Right lobe of liver (tissue), 6 donors: Measurements from ENCODE around the gene LPIN1. TPM values are rescaled to one million over a fixed set of nuclear protein-coding genes. Genes with fewer than 3 reads are reported as not detected.
A peak's percentile ranks its signal among the peaks of the same experiment; 100 is the strongest.

Experiments
- ATAC-seq, 4 donors: fragments of 200-7000 bp; cut with Tn5 transposase; one replicate each; pipeline ENCODE4 v1.9.1; 2020; ENCODE audit warnings: mild to moderate bottlenecking in 4 of 4, moderate library complexity in 4 of 4
- DNase-seq, 3 donors: peaks; one replicate each; pipeline ENCODE4 v3.0.0-alpha.2; 2020
- H3K27ac ChIP-seq, 3 donors: fragments of 200-600 bp; one replicate each; pipeline ENCODE4 v1.8.0; 2022
- H3K27me3 ChIP-seq, 2 donors: fragments of 200-600 bp; one replicate each; pipeline ENCODE4 v1.8.0; 2022
- H3K36me3 ChIP-seq, 4 donors: fragments of 200-600 bp; sonication (generic) in 1 of 4; one replicate each; pipeline versions ENCODE4 v1.5.1 to v1.8.0; 2017 to 2022; ENCODE audit warnings: control low read depth in 1 of 4
- H3K4me1 ChIP-seq, 4 donors: fragments of 200-600 bp; sonication (generic) in 1 of 4; one replicate each; pipeline versions ENCODE4 v1.5.1 to v1.8.0; 2017 to 2022; ENCODE audit warnings: control low read depth in 1 of 4
- H3K4me3 ChIP-seq, 3 donors: fragments of 200-600 bp; one replicate each; pipeline ENCODE4 v1.8.0; 2022
- H3K9me3 ChIP-seq, 4 donors: fragments of 200-600 bp; sonication (generic) in 1 of 4; one replicate each; pipeline versions ENCODE4 v1.5.1 to v1.8.0; 2017 to 2022; ENCODE audit warnings: control low read depth in 1 of 4
- POLR2A ChIP-seq: fragments of 450-650 bp; IDR thresholded peaks from one replicate; pipeline ENCODE4 v1.6.1; 2017; ENCODE audit warnings: antibody characterized with exemption, mild to moderate bottlenecking
- WGBS: methylation state at CpG from one replicate; pipeline ENCODE4 v1.1.6; 2018; ENCODE audit warnings: low coverage, low lambda C conversion rate; ENCODE audit not compliant: insufficient coverage; ENCODE audit errors: missing lambda C conversion rate; 5-methylcytosine and 5-hydroxymethylcytosine counted together
- intact Hi-C, 2 donors: fragments of 100-400 bp; cut with DNase I; formaldehyde crosslinking; loops; one replicate each; pipeline versions ENCODE4 v1.11.2 to v1.14.1; 2022
- total RNA-seq, 6 experiments: library from RNA; depleted of rRNA in 2 of 6; stranded (reverse); fragments of >200 nt in 2 of 6; fragmentation: NEBNext Ultra II Directional in 3 of 6; extraction: Animal tissue kit (Norgen Biotek cat#: 25700) in 3 of 6; gene quantifications; one replicate each; pipeline versions ENCODE4 v1.1.0 to v1.2.4, GENCODE V29; 2016 to 2023
- TF ChIP-seq, protein P1 (sequence below), 4 donors: fragments of 200-600 bp in 3 of 4; fragments of 450-650 bp in 1 of 4; IDR thresholded peaks; one replicate each; pipeline versions ENCODE4 v1.5.1 to v1.8.0; 2016 to 2022; ENCODE audit warnings: antibody characterized with exemption in 4 of 4, mild to moderate bottlenecking in 2 of 4
- donor health status: DM: no; HTN: yes; CAD: no.
- donor health status: DM: no; HTN: no; CAD: no.
- donor health status: DM: no; HTN: no; CAD: no.
- donor health status: DM: no; HTN: yes; CAD: no.
- donor health status: DM: no; HTN: yes; CAD: no.

Gene LPIN1
- total RNA-seq, 6 experiments from 2014 or later, result 17.3 to 58.7 (median 29.1) TPM

DNA sequence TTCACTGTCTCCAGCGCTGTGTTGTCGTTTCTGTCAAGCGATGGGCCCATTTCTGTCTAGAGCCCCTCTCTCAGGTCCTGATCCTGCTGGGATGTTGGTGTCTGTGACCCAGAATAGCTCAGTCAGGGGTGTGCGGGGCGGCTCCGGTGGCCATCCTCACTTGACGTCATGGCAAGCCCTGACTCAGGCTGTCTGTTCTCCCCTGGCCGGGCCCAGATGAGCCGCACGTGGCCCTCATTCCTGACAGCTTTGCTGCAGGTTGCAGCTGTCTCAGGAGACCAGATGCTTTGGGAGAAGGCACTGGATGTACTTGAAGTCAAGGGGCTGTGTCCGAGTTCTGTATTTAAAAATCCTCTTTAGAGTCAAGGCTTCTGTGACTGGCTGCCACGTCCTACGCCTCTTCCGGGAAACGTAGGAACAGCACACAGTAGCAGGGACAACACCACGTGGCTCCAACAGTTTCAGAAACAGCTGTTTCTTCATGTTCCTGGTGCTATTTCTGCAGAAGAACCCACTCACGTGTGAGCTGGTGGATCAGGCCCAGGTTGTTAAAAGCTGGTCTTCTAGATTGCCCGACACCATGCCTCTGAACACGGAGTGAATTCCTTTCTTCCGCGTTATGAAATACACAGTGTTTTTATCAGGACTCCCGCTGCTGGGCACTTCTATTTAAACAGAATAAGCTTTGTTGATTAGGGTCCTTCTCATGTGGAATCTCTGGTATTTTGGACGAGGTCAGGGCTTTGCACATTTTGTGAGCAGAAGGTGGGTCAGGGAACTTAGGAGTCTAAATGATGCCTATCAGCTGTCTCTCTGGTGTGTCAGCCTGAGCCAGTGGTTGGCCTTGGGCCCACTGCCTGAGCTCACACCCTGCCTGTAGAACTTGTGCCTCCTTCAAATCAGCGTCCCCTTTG lies 48.2 kb upstream of the LPIN1 start:
- Histone ChIP-seq H3K27me3 (no peaks in the 10 kb centered on the region), H3K4me1 (peaks cover 0 to 33% (median 2%) of the 10 kb centered on the region in 4 donors), H3K36me3 (no peaks in the 10 kb centered on the region), H3K4me3 (no peak overlapping the region), H3K27ac (peak overlapping the region in 2 of 3 donors; percentile 49 to 82), H3K9me3 (no peaks in the 10 kb centered on the region)
- peak; percentile 8 to 71 (median 60) for ATAC-seq
- WGBS, result 55% methylated on average over 11 of the region's 24 CpGs
- no peak for DNase-seq
- intact Hi-C loops, result no loop called here
- no peak for TF ChIP-seq POLR2A
- TF ChIP-seq, protein P1, sequence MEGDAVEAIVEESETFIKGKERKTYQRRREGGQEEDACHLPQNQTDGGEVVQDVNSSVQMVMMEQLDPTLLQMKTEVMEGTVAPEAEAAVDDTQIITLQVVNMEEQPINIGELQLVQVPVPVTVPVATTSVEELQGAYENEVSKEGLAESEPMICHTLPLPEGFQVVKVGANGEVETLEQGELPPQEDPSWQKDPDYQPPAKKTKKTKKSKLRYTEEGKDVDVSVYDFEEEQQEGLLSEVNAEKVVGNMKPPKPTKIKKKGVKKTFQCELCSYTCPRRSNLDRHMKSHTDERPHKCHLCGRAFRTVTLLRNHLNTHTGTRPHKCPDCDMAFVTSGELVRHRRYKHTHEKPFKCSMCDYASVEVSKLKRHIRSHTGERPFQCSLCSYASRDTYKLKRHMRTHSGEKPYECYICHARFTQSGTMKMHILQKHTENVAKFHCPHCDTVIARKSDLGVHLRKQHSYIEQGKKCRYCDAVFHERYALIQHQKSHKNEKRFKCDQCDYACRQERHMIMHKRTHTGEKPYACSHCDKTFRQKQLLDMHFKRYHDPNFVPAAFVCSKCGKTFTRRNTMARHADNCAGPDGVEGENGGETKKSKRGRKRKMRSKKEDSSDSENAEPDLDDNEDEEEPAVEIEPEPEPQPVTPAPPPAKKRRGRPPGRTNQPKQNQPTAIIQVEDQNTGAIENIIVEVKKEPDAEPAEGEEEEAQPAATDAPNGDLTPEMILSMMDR (IDR thresholded peaks at IDR 0.05), result peak in 1 of 4 donors; percentile 17

DNA sequence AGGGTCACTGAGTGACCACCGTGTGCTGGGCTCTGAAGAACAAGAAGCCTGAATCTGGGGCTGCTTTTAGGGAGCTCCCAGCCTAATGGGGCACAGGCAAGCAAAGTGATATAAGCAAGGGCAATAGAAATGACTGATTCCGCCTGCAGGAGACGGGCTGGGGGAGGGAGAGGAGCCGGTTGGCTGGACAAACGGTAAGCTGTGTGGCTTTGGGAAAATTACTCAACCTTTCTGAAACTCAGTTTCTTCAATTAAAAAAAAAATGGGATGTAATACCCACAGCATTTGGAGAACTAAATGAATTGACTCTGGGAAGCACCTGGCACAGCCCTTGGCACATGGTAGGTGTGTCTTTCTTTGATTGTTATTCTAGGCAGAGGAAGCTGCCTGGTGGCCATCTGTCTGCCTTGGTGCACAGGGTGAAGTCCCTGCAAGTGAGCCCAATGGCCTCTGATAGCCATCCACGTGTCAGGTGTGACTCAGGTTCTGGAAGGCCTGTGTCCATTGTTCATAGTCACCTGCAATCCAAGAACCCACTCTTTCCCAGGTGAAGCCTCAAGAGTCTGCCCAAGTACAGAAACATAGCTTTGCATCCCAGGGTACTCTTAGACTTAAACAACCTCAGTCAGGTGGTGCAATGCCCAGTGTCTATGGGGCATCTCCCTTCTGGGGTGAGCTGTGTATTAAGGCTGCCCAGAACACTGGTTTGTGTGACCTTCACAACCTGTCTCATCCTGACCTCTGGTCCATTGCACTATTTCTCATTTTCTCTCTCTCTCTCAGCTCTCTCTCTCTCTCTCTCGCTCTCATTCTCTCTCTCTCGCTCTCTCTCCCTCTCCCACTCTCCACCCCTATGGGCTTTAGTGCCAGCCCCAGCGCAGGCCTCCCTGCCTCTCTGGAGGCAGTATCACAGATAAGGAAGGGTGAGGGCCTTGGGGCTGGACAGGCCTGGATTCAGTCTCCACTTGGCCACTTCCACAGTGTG lies 46.5 kb upstream of the LPIN1 start:
- ATAC-seq (no peak), DNase-seq (no peak)
- intact Hi-C loops, result no loop called here
- TF ChIP-seq POLR2A, result no peak
- TF ChIP-seq, protein P1 (IDR thresholded peaks at IDR 0.05), result no peak
- H3K27me3 ChIP-seq, result no peaks in the 10 kb centered on the region
- no peak overlapping the region for H3K4me3 ChIP-seq
- H3K9me3 ChIP-seq, result no peaks in the 10 kb centered on the region
- 82% methylated on average over 8 of the region's 9 CpGs for WGBS
- H3K27ac ChIP-seq, result no peak overlapping the region
- H3K36me3 ChIP-seq, result no peaks in the 10 kb centered on the region
- H3K4me1 ChIP-seq, result peaks cover 0 to 28% (median 0%) of the 10 kb centered on the region in 4 donors

DNA sequence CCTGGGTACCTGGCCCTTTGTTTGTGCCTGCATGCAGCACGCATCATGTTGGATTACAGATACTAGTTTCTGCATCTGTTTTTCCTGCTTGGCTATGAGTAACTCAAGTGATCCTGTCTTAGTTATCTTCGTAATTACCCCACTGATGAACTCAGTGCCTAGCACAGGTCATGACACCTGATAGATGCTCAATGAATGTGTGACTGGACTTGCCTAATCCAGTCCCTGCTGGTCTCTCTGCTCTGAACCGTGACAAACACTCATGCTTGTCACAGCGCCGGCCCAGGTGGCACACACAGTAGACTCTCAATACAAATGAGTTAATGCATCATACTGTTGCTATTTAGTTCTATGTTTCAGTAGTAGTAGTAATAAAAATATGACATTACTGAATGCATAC lies 45.2 kb upstream of the LPIN1 start:
- no peak overlapping the region for H3K27ac ChIP-seq
- peaks cover 0 to 38% (median 0%) of the 10 kb centered on the region in 4 donors for H3K4me1 ChIP-seq
- TF ChIP-seq, protein P1 (IDR thresholded peaks at IDR 0.05), result no peak
- TF ChIP-seq POLR2A, result no peak
- 83% methylated on average over 5 of the region's 5 CpGs for WGBS
- DNase-seq (no peak), ATAC-seq (no peak)
- H3K36me3 ChIP-seq, result no peaks in the 10 kb centered on the region
- no peak overlapping the region for H3K4me3 ChIP-seq
- no peaks in the 10 kb centered on the region for H3K27me3 ChIP-seq
- H3K9me3 ChIP-seq, result no peaks in the 10 kb centered on the region
- intact Hi-C loops, result no loop called here

DNA sequence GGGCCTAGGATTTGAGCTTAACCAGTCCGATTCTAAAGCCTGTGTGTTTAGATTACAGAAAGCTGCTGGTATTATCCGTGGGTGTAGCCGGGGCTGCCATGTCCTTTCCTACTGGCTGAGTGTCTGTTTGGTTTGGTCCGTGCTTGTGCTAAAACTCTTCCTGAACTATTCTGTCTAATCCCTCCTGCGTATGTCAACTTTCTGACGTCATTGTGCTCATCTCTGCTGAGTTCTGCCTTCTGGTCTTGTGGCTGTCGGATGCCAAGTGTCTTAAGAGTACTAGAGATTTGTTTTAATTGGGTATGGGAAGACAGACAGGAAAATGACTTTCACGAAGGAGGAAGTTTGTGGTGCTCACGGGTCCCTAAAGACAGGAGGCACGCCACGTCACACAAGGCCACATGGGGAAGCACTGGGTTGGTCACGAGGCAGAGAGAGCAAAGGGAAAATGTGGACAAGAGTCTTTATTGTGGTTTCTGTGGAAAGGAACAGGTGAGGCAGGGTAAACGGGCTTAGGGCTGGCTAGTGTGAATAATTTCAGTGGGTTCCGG lies 44.6 kb upstream of the LPIN1 start:
- peaks cover 0 to 35% (median 0%) of the 10 kb centered on the region in 4 donors for H3K4me1 ChIP-seq
- no peak for TF ChIP-seq POLR2A
- TF ChIP-seq, protein P1 (IDR thresholded peaks at IDR 0.05), result no peak
- no peak for DNase-seq
- H3K27ac ChIP-seq, result no peak overlapping the region
- WGBS, result 56% methylated on average over 12 of the region's 14 CpGs
- peak in 1 of 4 donors; percentile 32 for ATAC-seq
- no peaks in the 10 kb centered on the region for H3K36me3 ChIP-seq
- no peak overlapping the region for H3K4me3 ChIP-seq
- intact Hi-C loops, result no loop called here
- H3K9me3 ChIP-seq, result no peaks in the 10 kb centered on the region
- H3K27me3 ChIP-seq, result no peaks in the 10 kb centered on the region
